Heart right ventricle (tissue), 16 donors: ENCODE data around the gene LRRFIP2. TPM values are rescaled to one million over a fixed set of nuclear protein-coding genes. Genes with fewer than 3 reads are reported as not detected.

Experiments
- ATAC-seq, 8 donors: fragments of 200-7000 bp; cut with Tn5 transposase; one replicate each; pipeline ENCODE4 v1.9.1; 2020; ENCODE audit warnings: mild to moderate bottlenecking in 8 of 8, moderate library complexity in 8 of 8, moderate number of reproducible peaks in 1 of 8
- DNase-seq, 2 donors: peaks; one replicate each; pipeline ENCODE4 v3.0.0-alpha.2; 2020
- H3K27ac ChIP-seq, 10 donors: fragments of 200-600 bp; sonication (generic) in 2 of 10; one replicate each; pipeline versions ENCODE4 v1.5.0 to v1.8.0; 2020 to 2022; ENCODE audit warnings: mild to moderate bottlenecking in 3 of 10
- H3K27me3 ChIP-seq, 7 donors: fragments of 200-600 bp; one replicate each; pipeline ENCODE4 v1.8.0; 2021 to 2022; ENCODE audit warnings: mild to moderate bottlenecking in 2 of 7
- H3K36me3 ChIP-seq, 9 donors: fragments of 200-600 bp; sonication (generic) in 1 of 9; one replicate each; pipeline versions ENCODE4 v1.5.0 to v1.8.0; 2020 to 2022; ENCODE audit warnings: mild to moderate bottlenecking in 2 of 9
- H3K4me1 ChIP-seq, 9 donors: fragments of 200-600 bp; sonication (generic) in 1 of 9; one replicate each; pipeline versions ENCODE4 v1.5.0 to v1.8.0; 2020 to 2022; ENCODE audit warnings: mild to moderate bottlenecking in 4 of 9
- H3K4me3 ChIP-seq, 10 donors: fragments of 200-600 bp; sonication (generic) in 2 of 10; one replicate each; pipeline versions ENCODE4 v1.5.0 to v1.8.0; 2020 to 2022; ENCODE audit warnings: mild to moderate bottlenecking in 7 of 10, moderate library complexity in 2 of 10
- H3K9me3 ChIP-seq, 11 donors: fragments of 200-600 bp in 10 of 11; sonication (generic) in 2 of 11; one replicate each; pipeline versions ENCODE4 v1.5.0 to v1.8.0; 2013 to 2022; ENCODE audit warnings: mild to moderate bottlenecking in 2 of 11, control low read depth in 1 of 11, moderate library complexity in 1 of 11
- CTCF ChIP-seq, 9 donors: fragments of 200-600 bp; sonication (generic) in 2 of 9; IDR thresholded peaks; one replicate each; pipeline versions ENCODE4 v1.5.0 to v1.8.0; 2021 to 2022; ENCODE audit warnings: antibody characterized with exemption in 9 of 9, mild to moderate bottlenecking in 5 of 9, moderate library complexity in 1 of 9
- WGBS, 2 donors: extraction: QIAGEN DNeasy Blood & Tissue Kit; methylation state at CpG; one replicate each; pipeline ENCODE4 v1.1.7; 2013; ENCODE audit warnings: inconsistent platforms in 1 of 2; 5-methylcytosine and 5-hydroxymethylcytosine counted together
- intact Hi-C, 10 donors: fragments of 100-400 bp; cut with DNase I; formaldehyde crosslinking; loops; one replicate each; pipeline versions ENCODE4 v1.11.1 to v1.14.2; 2022
- polyA plus RNA-seq, 2 donors: library from polyadenylated mRNA; stranded (reverse); fragments of 200-250 nt; gene quantifications; one replicate each; pipeline ENCODE4 v1.2.3, GENCODE V29; 2013
- total RNA-seq, 10 donors: library from RNA; stranded (reverse); fragmentation: NEBNext Ultra II Directional in 3 of 10; extraction: Animal tissue kit (Norgen Biotek cat#: 25700) in 3 of 10; gene quantifications; one replicate each; pipeline versions ENCODE4 v1.2.1 to v1.2.4, GENCODE V29; 2021 to 2023
- donor health status: Arrhythmogenic right ventricular cardiomyopathy.
- donor health status: ischemic (EF 13 %, LVEDD 7.1; RV severe dilation, severe dysfunction).
- donor health status: healthy with polysubstance abuse.
- donor health status: DM: no; HTN: yes; CAD: no.
- donor health status: DM: no; HTN: no; CAD: no.
- donor health status: ischemic (EF 25% LVEDD 6.9; RV normal size, moderate dysfunction).
- donor health status: ischemic (EF 25% LVEDD 5.7; RV mildly dilated, moderate dysfunction).
- donor health status: healthy.
- donor health status: DM: yes; HTN: yes; CAD: no.
- donor health status: Ischemic cardiomyopathy.
- donor health status: ischemic (EF 35%, LVEDD 5.7; RV mildly dilated, moderate dysfunction).
- donor health status: nonischemic (EF 11% LVEDD 7.7; RV severe dilation, severe dysfunction).
- donor health status: DM: yes; HTN: yes; CAD: no.
- donor health status: PGD.
- donor health status: ischemic (EF 29% LVEDD 5.4; RV normal size, mild dysfunction).
- donor health status: nonischemic (EF 23%, LVEDD 6.1; RV moderate dilation, normal function).

The LRRFIP2 gene
- total and polyA plus RNA-seq, 12 donors = 63.2 to 199 (median 127) TPM

DNA sequence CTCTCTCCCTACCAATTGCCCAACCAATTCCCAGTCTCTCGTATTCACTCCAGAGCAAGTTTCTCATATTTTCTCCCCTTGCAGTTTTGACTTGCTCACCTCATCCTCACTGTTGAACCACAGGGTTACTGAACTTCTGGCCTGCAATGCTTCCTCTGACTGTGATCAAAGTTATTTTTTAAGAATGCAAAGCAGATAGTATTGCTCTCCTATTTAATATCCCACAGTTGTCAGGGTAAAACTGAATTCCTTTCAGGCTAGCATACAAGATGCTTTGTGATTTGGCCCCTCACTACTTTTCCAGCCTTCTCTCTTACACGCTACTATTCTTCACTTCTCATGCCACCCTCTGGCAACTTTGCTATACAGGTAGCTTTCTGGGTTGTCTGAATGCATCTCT is 80.9 kb downstream of the LRRFIP2 start:
- peaks cover 0 to 72% (median 13%) of the 10 kb centered on the region in 9 donors for H3K36me3 ChIP-seq
- 96 to 99% methylated on average over 2 of the region's 2 CpGs for WGBS, 2 donors
- H3K27ac ChIP-seq = no peak overlapping the region
- peaks cover 0 to 34% (median 19%) of the 10 kb centered on the region in 9 donors for H3K4me1 ChIP-seq
- no peak overlapping the region for H3K4me3 ChIP-seq
- H3K27me3 ChIP-seq = no peaks in the 10 kb centered on the region
- no peak for TF ChIP-seq CTCF (IDR thresholded peaks at IDR 0.05)
- no peaks in the 10 kb centered on the region for H3K9me3 ChIP-seq
- DNase-seq (no peak), ATAC-seq (no peak)
- intact Hi-C loops = loop anchor here in 1 of 10 donors (10.0 kb wide), 1 partner anchor 121 kb away; no protein-coding TSS in a partner anchor

GRCh38 chr3:37092484-37092883 is 81.9 kb downstream of the LRRFIP2 start:
- Histone ChIP-seq H3K27ac (peak overlapping the region in 3 of 10 donors; percentile 2 to 28 (median 22)), H3K36me3 (peaks cover 0 to 82% (median 13%) of the 10 kb centered on the region in 9 donors)

GRCh38 chr3:37087870-37088269 is 86.5 kb downstream of the LRRFIP2 start:
- Histone ChIP-seq H3K4me1 (peaks cover 0 to 15% (median 6%) of the 10 kb centered on the region in 9 donors), H3K9me3 (no peaks in the 10 kb centered on the region), H3K27ac (no peak overlapping the region), H3K27me3 (no peaks in the 10 kb centered on the region), H3K4me3 (no peak overlapping the region), H3K36me3 (peaks cover 0 to 80% (median 21%) of the 10 kb centered on the region in 9 donors)
- ATAC-seq (no peak), DNase-seq (no peak)
- 93 to 98% methylated on average over 2 of the region's 2 CpGs for WGBS, 2 donors
- intact Hi-C loops = no loop called here
- TF ChIP-seq CTCF (IDR thresholded peaks at IDR 0.05) = no peak

More at GRCh38 chr3:37092484-37092883, 81.9 kb downstream of the LRRFIP2 start:
- peaks cover 0 to 31% (median 17%) of the 10 kb centered on the region in 9 donors for H3K4me1 ChIP-seq
- H3K9me3 ChIP-seq = no peaks in the 10 kb centered on the region
- no peak overlapping the region for H3K4me3 ChIP-seq
- DNase-seq = no peak
- 96 to 100% methylated on average over 3 of the region's 3 CpGs for WGBS, 2 donors
- no peak for TF ChIP-seq CTCF (IDR thresholded peaks at IDR 0.05)
- ATAC-seq = peak in 5 of 8 donors; percentile 20 to 61 (median 45)
- intact Hi-C loops = loop anchor here in 1 of 10 donors (10.0 kb wide), 1 partner anchor 122 kb away; no protein-coding TSS in a partner anchor
- H3K27me3 ChIP-seq = no peaks in the 10 kb centered on the region

GRCh38 chr3:37086918-37087317 is 87.5 kb downstream of the LRRFIP2 start:
- Histone ChIP-seq H3K4me1 (peaks cover 0 to 15% (median 0%) of the 10 kb centered on the region in 9 donors), H3K9me3 (no peaks in the 10 kb centered on the region), H3K27me3 (no peaks in the 10 kb centered on the region), H3K36me3 (peaks cover 0 to 81% (median 21%) of the 10 kb centered on the region in 9 donors), H3K27ac (peak overlapping the region in 1 of 10 donors; percentile 14), H3K4me3 (no peak overlapping the region)
- intact Hi-C loops = no loop called here
- DNase-seq (no peak), ATAC-seq (no peak)
- TF ChIP-seq CTCF (IDR thresholded peaks at IDR 0.05) = no peak
- WGBS, 2 donors = 95 to 97% methylated on average over 6 of the region's 6 CpGs
